HepG2 (cell line): ENCODE results near the gene GLRA3. TPM values are rescaled to one million over a fixed set of nuclear protein-coding genes. Genes with fewer than 3 reads are reported as not detected.

Experiments
- ATAC-seq: fragments of 200-7000 bp; cut with Tn5 transposase; 3 replicates; pipeline ENCODE4 v1.9.1; 2020; ENCODE audit warnings: mild to moderate bottlenecking, moderate library complexity
- BruUV-seq: library from RNA; stranded (reverse); fragments of 400-500 nt; replicated peaks from 2 replicates; lab custom pipeline; 2021; lab: Mats Ljungman, UMichigan
- CTCF ChIA-PET: fragments of 300-600 bp; formaldehyde crosslinking; extraction: SDS; loops from one replicate; lab custom pipeline; 2021; ENCODE audit warnings: low total read pairs, inconsistent platforms, low intra/inter-chr PET ratio; lab: Yijun Ruan, JAX
- POLR2A ChIA-PET: fragments of 350-600 bp; sonication (Branson Sonifier 250); formaldehyde crosslinking; loops from one replicate; lab custom pipeline; 2020; ENCODE audit warnings: antibody characterized with exemption, inconsistent platforms; lab: Yijun Ruan, JAX
- DNase-seq: peaks from one replicate; pipeline ENCODE4 v3.0.0-alpha.2; 2015; ENCODE audit warnings: low spot score
- FAIRE-seq: peaks from 3 replicates; lab custom pipeline; 2011; peaks lifted over from hg19 to GRCh38; lab: Jason Lieb, UNC
- H2AFZ ChIP-seq: one replicate; pipeline ENCODE4 v1.6.1; 2011; ENCODE audit warnings: low read length, inconsistent platforms
- H3K27ac ChIP-seq: fragments of 300-600 bp; 3 replicates; pipeline ENCODE4 v1.8.0; 2011; ENCODE audit warnings: mixed run types, mild to moderate bottlenecking, mixed read lengths, low read length, inconsistent platforms; ENCODE audit not compliant: insufficient read depth; ENCODE audit errors: extremely low read length
- H3K27me3 ChIP-seq, 2 experiments: fragments of 200-600 bp in 1 of 2; 2 replicates in 1 of 2; 3 replicates in 1 of 2; pipeline versions ENCODE4 v1.6.0 to v1.8.0; 2011; ENCODE audit warnings: low read length in 2 of 2, mild to moderate bottlenecking in 2 of 2, moderate library complexity in 2 of 2, inconsistent platforms in 1 of 2; ENCODE audit not compliant: insufficient read depth in 2 of 2, control insufficient read depth in 1 of 2
- H3K36me3 ChIP-seq, 2 experiments: fragments of 200-600 bp in 1 of 2; replicated peaks in 1 of 2; 2 replicates in 1 of 2; 3 replicates in 1 of 2; pipeline versions ENCODE4 v1.5.1 to v1.8.0; 2011; ENCODE audit warnings: low read length in 2 of 2, inconsistent platforms in 1 of 2; ENCODE audit not compliant: insufficient read depth in 2 of 2, control insufficient read depth in 1 of 2
- H3K4me1 ChIP-seq: 2 replicates; pipeline ENCODE4 v1.5.1; 2012; ENCODE audit warnings: low read length, inconsistent platforms; ENCODE audit not compliant: insufficient read depth
- H3K4me2 ChIP-seq: 2 replicates; pipeline ENCODE4 v1.6.0; 2011; ENCODE audit warnings: low read depth, low read length, inconsistent platforms
- H3K4me3 ChIP-seq, 3 experiments: fragments of 200-600 bp in 1 of 3; sonication (generic), shearing (Covaris generic) in 1 of 3; replicated peaks in 1 of 3; 2 replicates each; pipeline ENCODE4 v1.5.1; 2011 to 2016; ENCODE audit warnings: low read length in 3 of 3, inconsistent platforms in 2 of 3, low read depth in 2 of 3, mild to moderate bottlenecking in 2 of 3, control low read depth in 1 of 3, mixed read lengths in 1 of 3; ENCODE audit not compliant: insufficient read depth in 1 of 3
- H3K79me2 ChIP-seq: one replicate; pipeline ENCODE4 v1.6.1; 2011; ENCODE audit warnings: low read length, inconsistent platforms; ENCODE audit not compliant: insufficient read depth
- H3K9ac ChIP-seq: 2 replicates; pipeline ENCODE4 v1.6.0; 2011; ENCODE audit warnings: mild to moderate bottlenecking, low read depth, low read length, inconsistent platforms; ENCODE audit not compliant: insufficient read depth
- H3K9me3 ChIP-seq: 2 replicates; pipeline ENCODE4 v1.5.1; 2012; ENCODE audit warnings: mild to moderate bottlenecking, low read length
- H4K20me1 ChIP-seq: 2 replicates; pipeline ENCODE4 v1.6.0; 2011; ENCODE audit warnings: inconsistent platforms, mild to moderate bottlenecking, low read length, moderate library complexity; ENCODE audit not compliant: insufficient read depth
- POLR2A ChIP-seq, 2 experiments: IDR thresholded peaks; 2 replicates each; pipeline ENCODE4 v1.6.1; 2011; ENCODE audit warnings: low read depth in 2 of 2, low read length in 2 of 2, mild to moderate bottlenecking in 1 of 2, moderate library complexity in 1 of 2; ENCODE audit not compliant: insufficient read depth in 1 of 2
- SNAPC2 ChIP-seq: sonication (generic); formaldehyde crosslinking; IDR thresholded peaks from 2 replicates; pipeline ENCODE4 v1.8.1; 2022; ENCODE audit warnings: mild to moderate bottlenecking, missing genetic modification reagents
- ZBTB21 ChIP-seq: sonication (generic); formaldehyde crosslinking; IDR thresholded peaks from 2 replicates; pipeline ENCODE4 v1.4.0; 2020; ENCODE audit warnings: missing genetic modification reagents
- ZNF430 ChIP-seq: sonication (generic); formaldehyde crosslinking; IDR thresholded peaks from 2 replicates; pipeline ENCODE4 v1.9.0; 2021; ENCODE audit warnings: mild to moderate bottlenecking, missing genetic modification reagents
- ZNF766 ChIP-seq: sonication (generic); formaldehyde crosslinking; IDR thresholded peaks from 2 replicates; pipeline ENCODE4 v1.5.0; 2020; ENCODE audit warnings: missing genetic modification reagents, borderline replicate concordance
- ZNF891 ChIP-seq: sonication (generic); formaldehyde crosslinking; IDR thresholded peaks from 2 replicates; pipeline ENCODE4 v1.5.0; 2020; ENCODE audit warnings: mild to moderate bottlenecking, missing genetic modification reagents
- WGBS: methylation state at CpG from one replicate; pipeline ENCODE4 v1.1.6; 2017; ENCODE audit warnings: low lambda C conversion rate; 5-methylcytosine and 5-hydroxymethylcytosine counted together
- in situ Hi-C: cut with HindIII; loops from 2 replicates; pipeline ENCODE4 v1.10.0; 2017; ENCODE audit warnings: low pct_unique_long_range_greater_than_20kb; ENCODE audit not compliant: extremely low pct_ligation_motif_present
- intact Hi-C: fragments of 100-400 bp; cut with micrococcal nuclease; formaldehyde crosslinking; loops from one replicate; pipeline ENCODE4 v1.10.0; 2022; ENCODE audit not compliant: unreplicated experiment
- polyA plus RNA-seq, 8 experiments: library from polyadenylated mRNA; depleted of rRNA in 3 of 8; stranded (reverse) in 7 of 8; unstranded in 1 of 8; fragments of >200 nt; fragmentation: Illumina TruSeq in 4 of 8; extraction: Trizol in 4 of 8; gene quantifications; 2 replicates each; pipeline versions ENCODE4 v1.2.1 to v1.2.3, GENCODE V29; 2011 to 2016; ENCODE audit warnings: low read depth in 4 of 8, missing spikeins in 1 of 8, mixed read lengths in 1 of 8; ENCODE audit not compliant: insufficient read depth in 1 of 8
- total RNA-seq, 5 experiments: library from RNA; depleted of rRNA; stranded (reverse); fragments of >200 nt; fragmentation: Illumina TruSeq; extraction: Trizol; gene quantifications; 2 replicates each; pipeline ENCODE4 v1.2.3, GENCODE V29; 2016; ENCODE audit warnings: low read depth in 1 of 5
- TF ChIP-seq, protein P1 (sequence below): sonication (generic); formaldehyde crosslinking; IDR thresholded peaks from 2 replicates; pipeline ENCODE4 v1.8.1; 2023; ENCODE audit warnings: missing genetic modification reagents, inconsistent platforms, borderline replicate concordance
- TF ChIP-seq, protein P2 (sequence below): sonication (generic); formaldehyde crosslinking; IDR thresholded peaks from 2 replicates; pipeline ENCODE4 v1.5.1; 2020; ENCODE audit warnings: mild to moderate bottlenecking, moderate library complexity, missing genetic modification reagents

Gene GLRA3
- total and polyA plus RNA-seq, 2 of the 13 experiments (the other 11 are each of a cell fraction or from before 2014, with no cell fraction given), result not detected

DNA sequence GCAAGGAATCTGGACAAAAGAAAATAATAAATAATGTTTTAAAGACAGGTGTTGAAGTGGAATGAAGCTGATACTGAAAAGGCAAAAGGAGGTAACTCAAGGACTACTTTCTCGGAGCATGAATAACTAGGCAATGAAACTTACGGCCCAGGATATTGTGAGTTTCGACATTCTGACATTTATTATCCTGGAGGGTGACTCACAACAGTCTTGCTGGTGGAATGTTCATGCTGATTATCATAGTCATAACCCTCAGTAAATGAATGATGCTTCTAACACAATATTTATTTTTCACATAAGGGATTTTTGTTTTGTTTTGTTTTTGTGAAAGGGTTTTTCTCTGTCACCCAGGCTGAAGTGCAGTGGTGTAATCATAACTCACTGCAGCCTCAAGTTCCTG lies 159.8 kb downstream of the GLRA3 start (continued):
- TF ChIP-seq, protein P1, sequence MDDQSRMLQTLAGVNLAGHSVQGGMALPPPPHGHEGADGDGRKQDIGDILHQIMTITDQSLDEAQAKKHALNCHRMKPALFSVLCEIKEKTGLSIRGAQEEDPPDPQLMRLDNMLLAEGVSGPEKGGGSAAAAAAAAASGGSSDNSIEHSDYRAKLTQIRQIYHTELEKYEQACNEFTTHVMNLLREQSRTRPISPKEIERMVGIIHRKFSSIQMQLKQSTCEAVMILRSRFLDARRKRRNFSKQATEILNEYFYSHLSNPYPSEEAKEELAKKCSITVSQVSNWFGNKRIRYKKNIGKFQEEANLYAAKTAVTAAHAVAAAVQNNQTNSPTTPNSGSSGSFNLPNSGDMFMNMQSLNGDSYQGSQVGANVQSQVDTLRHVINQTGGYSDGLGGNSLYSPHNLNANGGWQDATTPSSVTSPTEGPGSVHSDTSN, result no peak
- no peak for TF ChIP-seq ZNF430

DNA sequence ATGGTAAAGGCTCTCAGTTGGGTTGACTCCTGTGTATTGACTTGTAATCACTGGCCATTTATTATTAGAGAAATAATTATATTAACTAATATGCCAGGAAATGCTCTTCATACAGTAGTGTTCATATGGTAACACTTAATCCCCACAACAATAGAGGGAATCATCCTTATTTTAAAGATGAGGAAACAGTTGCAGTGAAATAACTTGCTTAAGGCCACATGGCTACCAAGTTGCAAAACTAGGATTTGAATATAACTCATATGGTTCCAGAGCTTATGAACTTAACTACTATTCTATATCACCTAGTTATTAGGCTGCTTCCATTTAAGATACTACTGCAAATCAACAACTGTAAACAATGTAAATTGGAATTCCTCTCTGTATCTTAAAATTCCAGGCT lies 163.2 kb downstream of the GLRA3 start:
- ATAC-seq, result no peak
- ChIA-PET POLR2A (no interaction called here), CTCF (no interaction called here)
- no peak overlapping the region for H3K9ac ChIP-seq
- H3K9me3 ChIP-seq, result no peaks in the 10 kb centered on the region
- no peak for FAIRE-seq
- no peaks in the 10 kb centered on the region for H3K79me2 ChIP-seq
- BruUV-seq, result no TSS peak
- intact Hi-C loops, result no loop called here
- H3K27me3 ChIP-seq, result no peaks in the 10 kb centered on the region
- no peaks in the 10 kb centered on the region for H3K36me3 ChIP-seq
- no peak for DNase-seq
- no peak overlapping the region for H2AFZ ChIP-seq
- no peak overlapping the region for H3K4me2 ChIP-seq
- H3K4me3 ChIP-seq, result no peak overlapping the region
- no peaks in the 10 kb centered on the region for H4K20me1 ChIP-seq
- H3K27ac ChIP-seq, result no peak overlapping the region
- in situ Hi-C loops, result no loop called here
- TF ChIP-seq ZNF766, result no peak
- no peak for TF ChIP-seq POLR2A (IDR thresholded peaks at IDR 0.05; ENCODE audit: insufficient read depth in 1 of 2, low read depth in 2 of 2, low read length in 2 of 2)
- TF ChIP-seq ZNF891 (CRISPR knock-in tag), result no peak
- no peaks in the 10 kb centered on the region for H3K4me1 ChIP-seq

DNA sequence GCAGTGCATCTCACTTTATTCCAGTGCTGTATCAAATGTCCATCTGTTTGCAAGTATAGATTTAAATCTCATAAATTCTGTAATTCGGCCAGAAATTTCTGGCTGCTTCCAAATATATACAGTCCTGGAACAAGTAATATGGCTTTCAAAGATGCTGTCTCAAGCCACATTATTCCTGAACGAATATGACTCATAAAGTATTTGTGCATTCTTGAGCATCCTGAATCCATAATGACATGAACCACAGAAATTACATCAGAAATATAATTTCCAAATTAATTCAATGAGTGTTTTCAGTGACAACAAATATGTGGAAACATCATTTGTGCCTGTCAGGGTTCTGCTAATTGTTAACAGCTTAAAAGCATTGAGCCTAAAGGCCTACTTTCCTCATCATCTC lies 165.8 kb downstream of the GLRA3 start:
- 3% methylated on average over 2 of the region's 2 CpGs for WGBS
- intact Hi-C loops, result no loop called here
- BruUV-seq, result no TSS peak
- Histone ChIP-seq H4K20me1 (no peaks in the 10 kb centered on the region), H3K4me1 (no peaks in the 10 kb centered on the region), H3K36me3 (no peaks in the 10 kb centered on the region), H2AFZ (no peak overlapping the region), H3K9ac (no peak overlapping the region), H3K4me2 (no peak overlapping the region), H3K27me3 (no peaks in the 10 kb centered on the region), H3K9me3 (no peaks in the 10 kb centered on the region), H3K79me2 (no peaks in the 10 kb centered on the region), H3K4me3 (no peak overlapping the region), H3K27ac (no peak overlapping the region)
- in situ Hi-C loops, result no loop called here
- POLR2A ChIA-PET, result no interaction called here
- CTCF ChIA-PET, result no interaction called here
- no peak for FAIRE-seq
- no peak for DNase-seq
- TF ChIP-seq, protein P2, sequence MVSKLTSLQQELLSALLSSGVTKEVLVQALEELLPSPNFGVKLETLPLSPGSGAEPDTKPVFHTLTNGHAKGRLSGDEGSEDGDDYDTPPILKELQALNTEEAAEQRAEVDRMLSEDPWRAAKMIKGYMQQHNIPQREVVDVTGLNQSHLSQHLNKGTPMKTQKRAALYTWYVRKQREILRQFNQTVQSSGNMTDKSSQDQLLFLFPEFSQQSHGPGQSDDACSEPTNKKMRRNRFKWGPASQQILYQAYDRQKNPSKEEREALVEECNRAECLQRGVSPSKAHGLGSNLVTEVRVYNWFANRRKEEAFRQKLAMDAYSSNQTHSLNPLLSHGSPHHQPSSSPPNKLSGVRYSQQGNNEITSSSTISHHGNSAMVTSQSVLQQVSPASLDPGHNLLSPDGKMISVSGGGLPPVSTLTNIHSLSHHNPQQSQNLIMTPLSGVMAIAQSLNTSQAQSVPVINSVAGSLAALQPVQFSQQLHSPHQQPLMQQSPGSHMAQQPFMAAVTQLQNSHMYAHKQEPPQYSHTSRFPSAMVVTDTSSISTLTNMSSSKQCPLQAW (CRISPR knock-in tag), result no peak
- TF ChIP-seq SNAPC2 (CRISPR knock-in tag) (no peak), ZBTB21 (no peak)
- no peak for ATAC-seq
